ENCODE measurements around the gene RAB17.
A peak's percentile ranks its signal among the peaks of the same experiment; 100 is the strongest.
"Not testable (repeated sequence)": the region's sequence is repeated elsewhere in the genome, so short reads cannot be mapped to it uniquely, and the experiment has no call there.

Gene RAB17

GRCh38 chr2:237598468-237599208, 8.1 kb upstream of the RAB17 start:
- no peak for DNase-seq (ENCODE audit: low read depth)

- DNase-seq (ENCODE audit: low read depth) = no peak
Measured at GRCh38 chr2:237597196-237598145, 6.9 kb upstream of the RAB17 start.

GRCh38 chr2:237596520-237597195, 6.1 kb upstream of the RAB17 start:
- no peak for DNase-seq (ENCODE audit: low read depth)

- DNase-seq (ENCODE audit: low read depth) = not testable (repeated sequence)
Measured at GRCh38 chr2:237595829-237596519, 5.4 kb upstream of the RAB17 start.

GRCh38 chr2:237594514-237594871, 4.0 kb upstream of the RAB17 start:
- no peak for DNase-seq (ENCODE audit: low read depth)

GRCh38 chr2:237593596-237594320, 3.2 kb upstream of the RAB17 start:
- DNase-seq (ENCODE audit: low read depth) = no peak

GRCh38 chr2:237593036-237593435, 2.5 kb upstream of the RAB17 start:
- DNase-seq (ENCODE audit: low read depth) = no peak

GRCh38 chr2:237592425-237592980, 2.0 kb upstream of the RAB17 start:
- no peak for DNase-seq (ENCODE audit: low read depth)

GRCh38 chr2:237591141-237591881, 777 bp upstream of the RAB17 start:
- no peak for DNase-seq (ENCODE audit: low read depth)

GRCh38 chr2:237588044-237588696, 2.4 kb downstream of the RAB17 start:
- no peak for DNase-seq (ENCODE audit: low read depth)

GRCh38 chr2:237585590-237586221, 4.8 kb downstream of the RAB17 start:
- DNase-seq (ENCODE audit: low read depth) = no peak

GRCh38 chr2:237583385-237584295, 6.9 kb downstream of the RAB17 start:
- DNase-seq (ENCODE audit: low read depth) = no peak

- DNase-seq (ENCODE audit: low read depth) = peak; percentile 66
Measured at GRCh38 chr2:237581751-237582746, 8.5 kb downstream of the RAB17 start.

- DNase-seq (ENCODE audit: low read depth) = no peak
Measured at GRCh38 chr2:237581326-237581725, 9.2 kb downstream of the RAB17 start.

- DNase-seq (ENCODE audit: low read depth) = no peak
Measured at GRCh38 chr2:237577956-237578870, 12.3 kb downstream of the RAB17 start.

GRCh38 chr2:237577458-237577857, 13.1 kb downstream of the RAB17 start:
- no peak for DNase-seq (ENCODE audit: low read depth)
